ENCODE measurements around the gene ELAVL2. TPM values are rescaled to one million over a fixed set of nuclear protein-coding genes. Genes with fewer than 3 reads are reported as not detected.

The ELAVL2 gene
- polyA plus RNA-seq, 1 donor from 2014 or later: 106 TPM

DNA sequence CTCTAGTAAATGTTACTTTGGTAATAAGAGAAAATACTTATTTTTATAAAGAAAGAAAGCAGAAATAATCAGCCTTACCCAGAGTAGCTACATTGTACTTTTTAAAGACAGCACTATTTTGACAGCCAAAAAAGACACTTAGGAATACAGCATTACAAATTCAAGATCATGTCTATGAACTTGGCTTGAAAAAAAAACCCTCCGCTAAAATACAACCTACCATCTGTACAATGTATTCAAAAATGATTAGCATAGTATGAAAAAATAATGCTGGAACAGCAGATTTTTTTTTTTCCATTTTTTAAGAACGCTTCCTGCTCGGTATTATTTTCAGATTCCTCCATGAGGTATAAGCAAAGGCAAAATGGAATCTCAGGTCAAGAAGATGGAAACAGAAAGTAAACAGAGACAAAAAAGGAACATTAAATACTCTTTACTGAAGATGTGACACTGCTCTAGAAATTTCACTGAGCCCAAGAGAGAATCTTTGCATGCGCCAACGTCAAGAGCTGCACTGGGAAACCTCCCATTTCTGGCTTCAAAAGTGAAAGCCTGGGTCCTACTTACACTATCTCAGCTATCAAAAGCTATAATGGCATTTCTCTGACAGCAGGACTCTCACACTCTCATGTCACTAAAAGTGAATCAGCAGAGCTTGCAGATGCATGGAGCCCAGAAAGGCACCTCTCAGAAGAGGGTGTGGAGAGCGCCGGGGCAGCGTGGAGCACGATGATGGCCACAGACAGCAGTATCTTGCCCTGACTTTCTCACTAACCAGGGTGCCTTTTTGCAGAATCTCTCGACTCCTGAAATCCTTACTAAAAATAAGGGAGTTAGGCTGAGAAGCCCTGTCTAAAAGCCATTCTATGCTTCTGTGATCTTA lies 167.4 kb downstream of the ELAVL2 start:
- Histone ChIP-seq H3K79me2 (replicated peaks; ENCODE audit: insufficient read depth, low read length) (no peaks in the 10 kb centered on the region), H3K4me3 (ENCODE audit: low read length) (no peak overlapping the region), H3F3A (ENCODE audit: insufficient read depth, low read length, poor library complexity, severe bottlenecking) (no peaks in the 10 kb centered on the region), H4K20me1 (ENCODE audit: insufficient read depth) (no peaks in the 10 kb centered on the region), H2AFZ (ENCODE audit: low read depth, low read length) (no peak overlapping the region), H3K4me2 (ENCODE audit: low read length) (no peak overlapping the region), H3K36me3 (ENCODE audit: insufficient read depth, low read length) (peaks cover 18% of the 10 kb centered on the region), H3K9me3 (ENCODE audit: low read length) (no peaks in the 10 kb centered on the region), H3K9me2 (ENCODE audit: insufficient read depth, low read length) (no peaks in the 10 kb centered on the region), H3K27ac (ENCODE audit: low read length) (no peak overlapping the region), H3K9ac (ENCODE audit: low read length) (no peak overlapping the region), H3K27me3 (ENCODE audit: insufficient read depth, low read depth, low read length) (no peaks in the 10 kb centered on the region)
- TF ChIP-seq MXI1 (conservative IDR thresholded peaks at IDR 0.05; ENCODE audit: poor library complexity, severe bottlenecking): no peak
- TF ChIP-seq TAF1 (IDR thresholded peaks at IDR 0.05; ENCODE audit: low read depth): no peak
- no peak for TF ChIP-seq EP300 (conservative IDR thresholded peaks at IDR 0.05; ENCODE audit: poor library complexity, severe bottlenecking)
- TF ChIP-seq RAD21 (conservative IDR thresholded peaks at IDR 0.05): no peak
- no peak for TF ChIP-seq SMC3 (conservative IDR thresholded peaks at IDR 0.05; ENCODE audit: poor library complexity)
- no peak for TF ChIP-seq EZH2 (IDR thresholded peaks at IDR 0.05; ENCODE audit: borderline replicate concordance, insufficient read depth, low read length, poor library complexity, severe bottlenecking)
- TF ChIP-seq, protein P1, sequence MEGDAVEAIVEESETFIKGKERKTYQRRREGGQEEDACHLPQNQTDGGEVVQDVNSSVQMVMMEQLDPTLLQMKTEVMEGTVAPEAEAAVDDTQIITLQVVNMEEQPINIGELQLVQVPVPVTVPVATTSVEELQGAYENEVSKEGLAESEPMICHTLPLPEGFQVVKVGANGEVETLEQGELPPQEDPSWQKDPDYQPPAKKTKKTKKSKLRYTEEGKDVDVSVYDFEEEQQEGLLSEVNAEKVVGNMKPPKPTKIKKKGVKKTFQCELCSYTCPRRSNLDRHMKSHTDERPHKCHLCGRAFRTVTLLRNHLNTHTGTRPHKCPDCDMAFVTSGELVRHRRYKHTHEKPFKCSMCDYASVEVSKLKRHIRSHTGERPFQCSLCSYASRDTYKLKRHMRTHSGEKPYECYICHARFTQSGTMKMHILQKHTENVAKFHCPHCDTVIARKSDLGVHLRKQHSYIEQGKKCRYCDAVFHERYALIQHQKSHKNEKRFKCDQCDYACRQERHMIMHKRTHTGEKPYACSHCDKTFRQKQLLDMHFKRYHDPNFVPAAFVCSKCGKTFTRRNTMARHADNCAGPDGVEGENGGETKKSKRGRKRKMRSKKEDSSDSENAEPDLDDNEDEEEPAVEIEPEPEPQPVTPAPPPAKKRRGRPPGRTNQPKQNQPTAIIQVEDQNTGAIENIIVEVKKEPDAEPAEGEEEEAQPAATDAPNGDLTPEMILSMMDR (IDR thresholded peaks at IDR 0.05; ENCODE audit: poor library complexity, severe bottlenecking): no peak
- TF ChIP-seq, protein P2, sequence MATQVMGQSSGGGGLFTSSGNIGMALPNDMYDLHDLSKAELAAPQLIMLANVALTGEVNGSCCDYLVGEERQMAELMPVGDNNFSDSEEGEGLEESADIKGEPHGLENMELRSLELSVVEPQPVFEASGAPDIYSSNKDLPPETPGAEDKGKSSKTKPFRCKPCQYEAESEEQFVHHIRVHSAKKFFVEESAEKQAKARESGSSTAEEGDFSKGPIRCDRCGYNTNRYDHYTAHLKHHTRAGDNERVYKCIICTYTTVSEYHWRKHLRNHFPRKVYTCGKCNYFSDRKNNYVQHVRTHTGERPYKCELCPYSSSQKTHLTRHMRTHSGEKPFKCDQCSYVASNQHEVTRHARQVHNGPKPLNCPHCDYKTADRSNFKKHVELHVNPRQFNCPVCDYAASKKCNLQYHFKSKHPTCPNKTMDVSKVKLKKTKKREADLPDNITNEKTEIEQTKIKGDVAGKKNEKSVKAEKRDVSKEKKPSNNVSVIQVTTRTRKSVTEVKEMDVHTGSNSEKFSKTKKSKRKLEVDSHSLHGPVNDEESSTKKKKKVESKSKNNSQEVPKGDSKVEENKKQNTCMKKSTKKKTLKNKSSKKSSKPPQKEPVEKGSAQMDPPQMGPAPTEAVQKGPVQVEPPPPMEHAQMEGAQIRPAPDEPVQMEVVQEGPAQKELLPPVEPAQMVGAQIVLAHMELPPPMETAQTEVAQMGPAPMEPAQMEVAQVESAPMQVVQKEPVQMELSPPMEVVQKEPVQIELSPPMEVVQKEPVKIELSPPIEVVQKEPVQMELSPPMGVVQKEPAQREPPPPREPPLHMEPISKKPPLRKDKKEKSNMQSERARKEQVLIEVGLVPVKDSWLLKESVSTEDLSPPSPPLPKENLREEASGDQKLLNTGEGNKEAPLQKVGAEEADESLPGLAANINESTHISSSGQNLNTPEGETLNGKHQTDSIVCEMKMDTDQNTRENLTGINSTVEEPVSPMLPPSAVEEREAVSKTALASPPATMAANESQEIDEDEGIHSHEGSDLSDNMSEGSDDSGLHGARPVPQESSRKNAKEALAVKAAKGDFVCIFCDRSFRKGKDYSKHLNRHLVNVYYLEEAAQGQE (IDR thresholded peaks at IDR 0.05; ENCODE audit: borderline replicate concordance): no peak
- no peak for TF ChIP-seq POLR2AphosphoS5 (IDR thresholded peaks at IDR 0.05)

DNA sequence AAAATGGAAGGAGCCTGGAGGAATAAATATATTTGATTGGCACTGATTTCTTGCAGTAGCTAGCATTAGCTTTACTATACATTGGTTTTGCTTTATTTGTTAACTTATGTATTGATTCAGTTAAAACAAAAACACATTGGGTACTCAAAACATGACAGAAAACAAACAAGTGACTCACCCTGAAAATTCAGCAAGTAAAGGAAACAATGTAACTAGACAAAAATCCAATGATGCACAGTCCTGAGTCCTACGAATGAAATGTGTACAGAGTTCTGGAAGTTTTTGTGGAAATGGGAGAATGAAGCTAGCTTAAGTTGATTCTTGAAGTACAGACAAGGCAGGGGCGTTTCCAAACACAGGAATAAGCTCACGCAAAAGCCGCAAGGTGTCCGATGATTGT lies 175.0 kb downstream of the ELAVL2 start:
- Histone ChIP-seq H3K27ac (ENCODE audit: low read length) (no peak overlapping the region), H3K9ac (ENCODE audit: low read length) (no peak overlapping the region), H3K9me2 (ENCODE audit: insufficient read depth, low read length) (no peaks in the 10 kb centered on the region), H4K20me1 (ENCODE audit: insufficient read depth) (no peaks in the 10 kb centered on the region), H2AFZ (ENCODE audit: low read depth, low read length) (no peak overlapping the region), H3K4me2 (ENCODE audit: low read length) (no peak overlapping the region), H3K79me2 (replicated peaks; ENCODE audit: insufficient read depth, low read length) (no peaks in the 10 kb centered on the region), H3K9me3 (ENCODE audit: low read length) (no peaks in the 10 kb centered on the region), H3K36me3 (ENCODE audit: insufficient read depth, low read length) (peaks cover 4% of the 10 kb centered on the region), H3F3A (ENCODE audit: insufficient read depth, low read length, poor library complexity, severe bottlenecking) (no peaks in the 10 kb centered on the region), H3K4me3 (ENCODE audit: low read length) (no peak overlapping the region), H3K27me3 (ENCODE audit: insufficient read depth, low read depth, low read length) (no peaks in the 10 kb centered on the region)
- TF ChIP-seq, protein P1 (IDR thresholded peaks at IDR 0.05; ENCODE audit: poor library complexity, severe bottlenecking): no peak
- no peak for TF ChIP-seq RAD21 (conservative IDR thresholded peaks at IDR 0.05)
- no peak for TF ChIP-seq MXI1 (conservative IDR thresholded peaks at IDR 0.05; ENCODE audit: poor library complexity, severe bottlenecking)
- TF ChIP-seq, protein P2 (IDR thresholded peaks at IDR 0.05; ENCODE audit: borderline replicate concordance): no peak
- no peak for TF ChIP-seq EZH2 (IDR thresholded peaks at IDR 0.05; ENCODE audit: borderline replicate concordance, insufficient read depth, low read length, poor library complexity, severe bottlenecking)
- TF ChIP-seq TAF1 (IDR thresholded peaks at IDR 0.05; ENCODE audit: low read depth): no peak
- no peak for TF ChIP-seq EP300 (conservative IDR thresholded peaks at IDR 0.05; ENCODE audit: poor library complexity, severe bottlenecking)
- no peak for TF ChIP-seq SMC3 (conservative IDR thresholded peaks at IDR 0.05; ENCODE audit: poor library complexity)
- no peak for TF ChIP-seq POLR2AphosphoS5 (IDR thresholded peaks at IDR 0.05)
